HL-60/S4 (cell line): Measurements from ENCODE around the gene DCAF10.
"Not testable (repeated sequence)": the region's sequence is repeated elsewhere in the genome, so short reads cannot be mapped to it uniquely, and the experiment has no call there.

Experiments used
- in situ Hi-C: fragments of 300-500 bp; cut with MboI; formaldehyde crosslinking; loops from 2 replicates; pipeline ENCODE4 v1.14.3; 2022; ENCODE audit warnings: low sequenced_read_pairs

Gene DCAF10

DNA sequence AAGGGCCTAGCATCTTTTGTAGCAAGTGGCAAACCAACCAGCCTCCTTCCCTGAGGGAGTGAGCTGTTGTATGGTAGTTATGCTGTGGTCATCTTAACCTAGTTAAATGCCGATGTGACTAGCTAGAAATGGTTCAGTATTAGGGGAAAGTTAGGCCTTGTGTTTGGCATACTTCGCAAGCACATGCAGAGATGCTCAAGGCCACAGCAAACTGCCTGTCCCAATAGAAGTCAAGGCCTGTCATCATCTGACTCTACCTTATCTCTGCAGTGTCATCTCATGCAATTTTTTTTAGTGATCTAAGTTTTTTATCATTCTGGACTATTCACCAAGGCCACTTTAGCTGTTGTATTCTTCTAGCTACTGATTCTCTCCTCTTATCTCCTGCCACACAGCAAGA is 10.5 kb upstream of the DCAF10 start:
- in situ Hi-C loops: no loop called here

DNA sequence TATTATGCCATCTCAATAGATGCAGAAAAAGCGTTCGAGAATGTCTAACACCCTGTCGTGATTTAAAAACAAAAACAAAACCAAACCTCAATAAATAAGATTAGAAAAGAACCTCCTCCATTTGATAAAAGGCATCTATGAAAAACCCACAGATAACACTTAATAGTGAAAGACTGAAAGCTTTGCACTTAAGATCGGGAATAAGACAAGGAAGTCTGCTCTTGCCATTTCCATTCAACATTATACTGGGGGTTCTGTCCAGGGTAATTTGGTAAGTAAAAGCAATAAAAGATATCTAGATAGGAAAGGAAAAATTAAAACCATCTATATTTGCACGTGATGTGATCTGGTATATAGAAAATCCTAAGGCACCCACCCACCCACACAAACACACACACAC is 8.5 kb upstream of the DCAF10 start:
- in situ Hi-C loops: no loop called here

DNA sequence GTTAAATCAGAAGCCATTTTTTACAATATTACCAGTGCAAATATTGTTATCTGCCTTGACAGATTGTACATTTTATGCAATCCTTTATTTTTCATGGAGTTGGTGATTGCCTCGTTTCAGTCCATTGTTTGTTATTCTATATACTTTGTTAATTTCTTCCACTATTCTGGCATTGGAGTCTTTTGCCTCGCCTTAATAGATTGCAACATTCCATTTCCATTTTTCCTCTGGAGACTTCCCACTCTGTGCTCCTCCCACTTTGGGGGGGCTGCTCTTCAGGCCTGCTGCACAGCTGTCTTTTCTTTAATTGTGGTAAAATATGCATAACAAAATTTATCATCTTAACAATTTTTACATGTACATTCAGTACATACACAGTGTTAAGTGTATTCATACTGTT is 4.4 kb upstream of the DCAF10 start:
- in situ Hi-C loops: no loop called here

DNA sequence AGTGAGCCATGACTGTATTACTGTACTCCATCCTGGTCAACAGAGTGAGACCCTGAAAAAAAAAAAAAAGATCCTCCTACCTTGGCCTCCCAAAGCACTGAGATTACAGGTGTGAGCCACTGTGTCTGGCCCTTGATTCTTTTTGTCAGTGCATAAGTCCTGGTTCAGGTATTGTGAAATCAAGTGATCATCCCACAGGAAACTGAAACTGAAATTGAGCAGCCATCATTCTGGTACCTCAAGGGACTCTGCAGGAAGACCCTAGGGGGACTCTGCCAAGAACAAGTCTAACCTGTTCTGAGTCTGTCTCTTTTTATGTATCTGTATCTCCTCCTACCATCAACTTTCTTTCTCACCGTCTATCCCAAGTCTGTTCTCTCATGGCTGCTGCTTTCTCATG is 1.9 kb upstream of the DCAF10 start:
- in situ Hi-C loops: no loop called here

DNA sequence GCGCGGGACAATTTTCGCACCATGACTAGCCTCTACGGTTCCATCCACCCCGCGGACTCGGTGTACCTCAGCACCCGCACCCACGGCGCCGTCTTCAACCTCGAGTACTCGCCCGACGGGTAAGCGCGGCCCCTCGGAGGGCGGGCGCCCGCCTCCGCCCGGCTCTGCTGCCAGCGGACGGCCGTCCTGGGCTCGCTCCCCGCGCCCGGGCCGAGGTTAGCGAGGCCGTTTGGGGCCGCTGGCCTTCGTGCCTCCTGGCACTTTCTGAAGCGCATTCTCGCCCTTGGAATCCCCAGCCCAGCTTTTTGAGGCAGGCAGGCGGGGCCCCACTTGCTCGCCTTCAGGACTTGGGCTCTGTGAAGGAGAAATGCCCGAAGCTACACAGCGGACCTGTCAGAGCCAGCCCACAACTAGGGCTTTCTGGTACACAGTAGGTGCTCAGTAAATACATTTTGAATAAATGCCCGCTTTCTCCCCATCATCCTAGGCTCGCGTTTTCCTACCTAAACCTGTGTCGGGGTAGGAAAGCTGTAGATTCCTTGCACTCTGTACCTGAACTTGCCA is 772 bp downstream of the DCAF10 start:
- in situ Hi-C loops: no loop called here

DNA sequence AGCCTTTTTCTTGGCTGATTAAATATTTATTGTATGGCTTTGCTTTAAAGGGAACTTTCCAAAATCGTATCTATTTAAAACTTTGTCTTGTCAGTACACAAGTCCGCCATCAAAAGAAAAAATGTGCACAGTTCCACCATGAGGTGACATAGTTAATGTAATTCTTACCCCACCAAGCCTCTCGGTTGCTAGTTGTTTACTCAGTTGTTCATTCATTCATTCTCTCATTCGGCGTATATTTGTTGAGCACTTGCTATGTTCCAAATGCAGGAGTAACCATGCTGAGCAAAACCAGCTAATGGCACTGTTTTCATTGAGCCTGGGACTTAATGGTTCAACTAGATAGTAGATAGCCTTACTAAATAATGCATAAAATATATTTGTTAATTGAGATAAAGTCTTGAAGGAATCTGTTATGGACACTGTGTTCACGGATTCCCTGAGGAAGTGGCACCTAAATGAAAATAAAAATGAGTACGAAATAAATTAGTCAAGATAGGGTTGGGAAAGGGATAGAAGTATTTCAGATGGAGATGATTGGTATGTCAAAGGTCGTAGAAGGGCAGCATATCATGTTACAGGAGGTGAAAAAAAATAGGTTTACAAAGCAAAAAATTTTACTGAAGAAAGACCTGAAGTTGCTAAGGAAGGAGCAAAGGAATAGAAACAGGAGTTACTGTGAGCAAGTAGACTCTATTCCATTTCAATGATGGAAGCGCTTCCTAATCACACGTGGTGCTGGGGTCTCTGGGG is 1.5 kb downstream of the DCAF10 start:
- in situ Hi-C loops: no loop called here

DNA sequence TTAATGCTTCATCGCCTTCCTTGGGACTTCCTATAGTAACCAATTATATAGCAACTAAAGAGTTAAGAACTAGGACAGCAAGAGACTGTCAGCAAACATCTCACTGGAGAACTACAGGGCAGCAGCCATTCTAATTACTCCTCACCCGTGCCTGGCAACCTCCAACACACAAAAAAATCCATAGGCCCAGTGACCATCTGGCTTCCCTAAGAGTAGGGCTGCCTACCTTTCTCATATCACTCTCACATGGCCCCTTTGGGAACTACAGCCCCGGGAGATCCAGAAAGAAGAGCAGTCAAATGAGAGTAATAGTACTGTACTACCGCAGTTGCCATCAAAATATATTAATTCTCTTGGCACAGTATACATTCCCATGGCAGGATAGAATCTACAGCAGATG is 5.7 kb downstream of the DCAF10 start:
- in situ Hi-C loops: no loop called here

DNA sequence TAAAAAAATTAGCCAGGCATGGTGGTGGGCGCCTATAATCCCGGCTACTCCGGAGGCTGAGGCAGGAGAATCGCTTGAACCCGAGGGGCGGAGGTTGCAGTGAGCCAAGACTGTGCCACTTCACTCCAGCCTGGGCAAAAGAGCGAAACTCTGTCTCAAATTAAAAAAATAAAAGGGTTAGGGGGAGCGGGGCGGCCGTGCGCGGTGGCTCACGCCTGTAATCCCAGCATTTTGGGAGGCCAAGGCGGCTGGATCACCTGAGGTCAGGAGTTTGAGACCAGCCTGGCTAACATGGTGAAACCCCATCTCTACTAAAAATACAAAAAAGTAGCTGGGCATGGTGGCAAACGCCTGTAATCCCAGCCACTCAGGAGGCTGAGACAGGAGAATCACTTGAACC is 9.1 kb downstream of the DCAF10 start:
- in situ Hi-C loops: loop anchor here (10.0 kb wide), 1 partner anchor 55 kb away; the partner anchor contains the start of gene TRMT10B

DNA sequence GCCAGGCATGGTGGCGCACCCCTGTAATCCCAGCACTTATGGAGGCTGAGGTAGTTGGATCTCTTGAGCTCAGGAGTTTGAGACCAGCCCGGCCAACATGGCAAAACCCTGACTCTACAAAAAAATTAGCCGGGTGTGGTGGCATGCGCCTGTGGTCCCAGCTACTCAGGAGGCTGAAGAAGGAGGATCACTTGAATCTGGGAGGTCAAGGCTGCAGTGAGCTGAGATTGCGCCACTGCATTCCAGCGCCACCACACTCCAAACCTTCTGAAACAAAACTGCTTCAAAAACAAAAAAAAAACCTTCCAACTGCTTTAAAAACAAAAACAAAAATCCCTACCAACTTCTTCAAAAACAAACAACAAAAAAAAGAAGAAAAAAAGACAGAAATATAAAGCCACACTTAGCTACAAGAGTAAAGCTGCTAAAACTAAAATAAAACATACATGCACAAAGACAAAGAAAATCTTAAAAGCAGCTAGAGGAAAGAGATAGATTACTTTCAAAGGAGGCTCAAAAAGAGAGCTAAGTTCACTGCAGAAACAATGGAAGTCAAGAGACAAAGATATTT is 11.4 kb downstream of the DCAF10 start:
- in situ Hi-C loops: loop anchor here (10.0 kb wide), 1 partner anchor 57 kb away; the partner anchor contains the start of gene TRMT10B

DNA sequence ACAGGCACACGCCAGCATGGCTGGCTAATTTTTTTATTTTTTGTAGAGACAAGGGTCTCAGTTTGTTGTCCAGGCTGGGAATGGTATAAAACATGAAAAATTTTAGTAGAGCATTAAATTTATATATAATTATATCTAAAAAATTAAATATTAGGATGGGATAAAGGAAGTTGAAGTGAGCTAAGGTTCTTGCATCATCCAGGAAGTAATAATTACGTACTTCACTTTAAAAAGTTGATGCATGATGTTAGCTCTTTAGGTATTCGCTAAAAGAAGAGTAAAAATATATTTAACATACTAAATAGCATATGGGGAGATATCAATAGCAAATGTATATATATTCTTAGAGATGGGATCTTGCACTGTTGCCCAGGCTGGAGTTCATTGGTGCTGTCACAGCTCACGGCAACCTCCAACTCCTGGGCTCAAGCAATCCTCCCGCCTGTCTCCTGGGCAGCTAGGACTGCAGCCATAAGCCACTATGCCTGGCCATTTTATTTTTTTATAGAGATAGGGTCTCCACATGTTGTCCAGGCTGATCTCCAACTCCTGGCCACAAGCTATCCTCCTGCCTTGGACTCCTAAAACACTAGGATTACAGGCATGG is 12.3 kb downstream of the DCAF10 start:
- in situ Hi-C loops: loop anchor here (10.0 kb wide), 1 partner anchor 58 kb away; the partner anchor contains the start of gene TRMT10B

DNA sequence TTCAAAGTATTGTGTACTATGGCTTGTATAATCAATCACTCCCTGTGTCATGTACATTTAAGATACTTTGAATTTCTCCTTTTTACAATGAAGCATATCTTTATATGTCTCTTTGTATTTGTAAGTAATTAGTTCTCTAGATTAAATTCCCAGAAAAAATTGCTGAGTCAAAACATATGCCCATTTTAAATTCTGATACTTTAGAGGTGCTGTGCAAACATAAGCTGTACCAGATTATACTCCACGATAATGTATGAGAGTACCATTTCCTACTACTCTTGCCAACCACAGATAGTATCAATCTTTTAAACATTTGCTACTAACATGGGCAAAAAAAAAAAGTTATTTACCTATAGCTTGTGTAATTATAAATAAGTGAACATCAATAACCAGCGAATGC is 18.3 kb downstream of the DCAF10 start:
- in situ Hi-C loops: loop anchor here (10.0 kb wide), 1 partner anchor 64 kb away; the partner anchor contains the start of gene TRMT10B

DNA sequence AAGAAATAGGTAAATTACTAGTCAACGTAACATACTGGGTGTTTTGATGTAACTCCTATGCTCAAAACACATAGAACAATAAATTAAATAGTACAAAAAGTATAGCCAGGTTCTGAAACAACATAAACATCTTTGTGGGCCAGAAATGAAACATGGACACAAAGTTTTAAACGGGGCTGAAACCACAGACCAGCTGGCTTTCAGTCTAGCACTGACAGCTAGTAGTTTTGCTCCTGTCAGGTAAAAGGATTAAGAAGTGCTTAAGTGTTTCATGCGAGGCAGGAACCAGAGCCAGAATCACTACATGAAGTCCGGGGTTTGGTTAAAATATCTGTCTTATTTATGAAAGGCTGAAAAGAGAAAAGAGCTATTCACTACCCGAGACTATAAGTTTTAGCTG is 19.5 kb downstream of the DCAF10 start:
- in situ Hi-C loops: no loop called here

DNA sequence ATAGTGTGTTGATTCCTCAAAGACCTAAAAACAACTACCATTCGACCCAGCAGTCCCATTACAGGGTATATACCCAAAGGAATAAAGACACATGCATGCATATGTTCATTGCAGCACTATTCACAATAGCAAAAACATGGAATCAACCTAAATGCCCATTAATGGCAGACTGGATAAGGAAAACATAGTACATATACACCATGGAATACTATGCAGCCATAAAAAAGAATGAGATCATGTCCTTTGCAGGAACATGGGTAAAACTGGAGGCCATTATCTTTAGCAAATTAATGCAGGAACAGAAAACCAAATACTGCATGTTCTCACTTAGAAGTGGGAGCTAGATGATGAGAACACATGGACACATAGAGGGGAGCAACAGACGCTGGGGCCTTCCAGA is 24.6 kb downstream of the DCAF10 start:
- in situ Hi-C loops: not testable (repeated sequence)

DNA sequence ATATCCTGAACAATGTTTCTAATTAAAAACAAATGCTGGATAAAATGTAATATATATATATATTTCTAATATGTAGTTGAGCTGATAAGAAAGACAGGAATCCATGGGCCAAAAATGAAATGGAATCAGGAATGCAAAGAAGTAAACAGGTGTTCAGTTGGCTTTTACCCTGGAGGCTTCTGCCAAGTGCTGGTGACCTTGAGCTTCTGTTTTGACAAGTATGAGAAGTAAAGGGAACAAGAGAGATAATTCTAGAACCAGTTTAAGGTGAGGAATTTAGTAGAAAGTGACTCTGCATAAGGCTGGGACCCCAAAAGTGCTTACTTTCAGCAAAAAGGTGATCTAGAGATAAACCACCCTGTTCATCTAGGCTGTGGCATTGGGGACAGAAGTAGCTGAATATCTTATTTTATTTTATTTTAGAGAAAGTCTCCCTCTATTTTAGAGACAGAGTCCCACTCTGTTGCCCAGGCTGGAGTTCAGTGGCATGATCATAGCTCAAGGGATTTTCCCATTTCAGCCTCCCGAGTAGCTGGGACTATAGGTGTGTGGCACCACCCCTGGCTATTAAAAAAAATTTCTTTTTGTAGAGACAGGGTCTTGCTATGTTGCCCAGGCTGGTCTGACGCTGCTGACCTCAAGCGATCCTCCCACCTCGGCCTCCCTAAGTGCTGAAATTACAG is 27.0 kb downstream of the DCAF10 start:
- in situ Hi-C loops: no loop called here

DNA sequence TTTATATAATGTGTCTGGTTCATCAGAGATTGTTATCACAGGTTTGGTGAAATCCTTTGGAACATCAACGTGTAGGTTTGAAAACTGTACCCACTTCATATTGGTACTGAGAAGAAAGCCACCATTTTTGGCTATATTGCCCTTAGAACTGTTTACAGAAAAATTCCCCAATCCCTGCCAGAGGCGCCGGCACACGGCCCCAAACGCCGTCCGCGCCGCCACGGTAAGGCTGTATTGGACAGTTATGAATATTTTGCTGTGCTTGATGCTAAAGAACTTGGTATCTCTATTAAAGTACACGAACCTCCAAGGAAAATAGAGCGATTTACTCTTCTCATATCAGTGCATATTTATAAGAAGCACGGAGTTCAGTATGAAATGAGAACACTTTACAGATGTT is 35.2 kb downstream of the DCAF10 start:
- in situ Hi-C loops: no loop called here

DNA sequence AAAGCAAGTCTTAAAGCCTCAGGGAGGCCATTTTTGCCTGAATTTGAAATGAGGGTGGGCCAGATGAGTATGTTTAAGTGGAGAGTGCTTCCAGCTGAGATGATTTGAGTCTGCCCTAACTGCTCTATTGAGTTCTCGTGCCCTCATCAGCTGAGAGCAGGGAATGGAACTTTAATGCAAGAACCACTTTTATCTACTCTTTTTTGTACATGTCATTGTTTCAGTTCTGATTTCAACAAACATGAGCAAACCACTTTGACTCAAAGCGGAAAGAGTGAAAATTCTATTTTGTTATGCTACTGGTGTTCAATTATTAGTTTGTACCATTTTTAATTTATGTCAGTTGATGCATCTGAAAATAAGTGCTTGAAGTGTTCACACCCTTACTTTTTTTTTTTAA is 35.8 kb downstream of the DCAF10 start:
- in situ Hi-C loops: no loop called here

DNA sequence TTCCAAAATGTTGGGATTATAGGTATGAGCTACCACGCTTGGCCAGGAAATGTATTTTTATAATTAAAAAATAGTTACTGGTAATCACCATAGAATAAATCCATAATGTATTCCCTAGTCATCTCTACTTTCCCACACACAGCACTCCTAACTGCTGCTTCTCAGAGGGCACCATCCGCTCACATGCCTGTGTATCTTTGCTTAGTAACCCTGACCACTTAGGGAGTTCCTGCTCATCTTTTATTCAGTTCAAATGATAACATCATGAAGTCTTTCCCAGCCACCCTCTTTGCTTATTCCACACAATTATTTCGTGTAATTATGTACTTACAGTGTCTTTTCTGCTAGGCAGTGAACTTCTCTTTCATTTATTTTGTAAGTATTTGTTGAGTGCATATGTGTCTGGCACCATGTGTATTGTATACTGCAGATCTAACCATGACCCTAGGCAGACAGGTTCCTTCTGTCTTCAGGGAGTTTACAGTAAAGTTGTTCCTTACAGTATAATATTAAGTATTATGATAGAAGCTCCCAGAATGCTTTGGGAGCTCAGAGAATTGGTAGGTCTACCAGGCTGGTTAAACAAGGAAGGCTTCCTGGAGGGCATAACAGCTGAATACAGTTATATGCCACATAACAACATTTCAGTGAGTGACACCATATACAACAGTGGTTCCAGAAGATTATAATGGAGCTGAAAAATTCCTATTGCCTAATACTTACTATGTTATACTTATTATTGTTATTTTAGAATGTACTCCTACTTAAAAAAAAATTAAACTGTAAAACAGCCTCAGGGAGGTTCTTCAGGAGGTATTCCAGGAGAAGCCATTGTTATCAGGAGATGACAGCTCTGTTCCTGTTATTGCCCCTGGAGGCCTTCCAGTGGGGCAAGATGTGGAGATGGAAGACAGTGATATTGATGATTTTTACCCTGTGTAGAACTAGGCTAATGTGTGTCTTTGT is 39.2 kb downstream of the DCAF10 start:
- in situ Hi-C loops: no loop called here

DNA sequence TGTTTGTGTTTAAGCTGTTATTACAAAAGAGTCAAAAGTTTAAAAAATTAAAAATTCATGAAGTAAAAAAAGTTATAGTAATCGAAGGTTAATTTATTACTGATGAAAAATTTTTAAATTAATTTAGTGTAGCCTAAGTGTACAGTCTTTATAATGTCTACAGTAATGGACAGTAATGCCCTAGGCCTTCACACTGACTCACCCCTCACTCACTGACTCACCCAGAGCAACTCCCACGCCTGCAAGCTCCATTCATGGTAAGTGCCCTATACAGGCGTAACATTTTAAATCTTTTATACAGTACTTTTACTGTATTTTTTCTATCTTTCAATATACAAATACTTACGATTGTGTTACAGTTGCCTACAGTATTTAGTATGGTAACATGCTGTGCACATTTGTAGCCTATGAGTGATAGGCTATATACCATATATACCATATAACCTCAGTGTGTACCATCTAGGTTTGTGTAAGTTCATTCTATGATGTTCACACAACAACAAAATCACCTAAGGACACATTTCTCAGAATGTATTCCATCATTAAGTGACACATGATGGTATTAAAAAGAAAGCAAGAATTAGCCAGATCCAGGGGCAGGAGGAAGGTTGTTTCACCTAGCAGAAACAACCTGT is 40.1 kb downstream of the DCAF10 start:
- in situ Hi-C loops: no loop called here

DNA sequence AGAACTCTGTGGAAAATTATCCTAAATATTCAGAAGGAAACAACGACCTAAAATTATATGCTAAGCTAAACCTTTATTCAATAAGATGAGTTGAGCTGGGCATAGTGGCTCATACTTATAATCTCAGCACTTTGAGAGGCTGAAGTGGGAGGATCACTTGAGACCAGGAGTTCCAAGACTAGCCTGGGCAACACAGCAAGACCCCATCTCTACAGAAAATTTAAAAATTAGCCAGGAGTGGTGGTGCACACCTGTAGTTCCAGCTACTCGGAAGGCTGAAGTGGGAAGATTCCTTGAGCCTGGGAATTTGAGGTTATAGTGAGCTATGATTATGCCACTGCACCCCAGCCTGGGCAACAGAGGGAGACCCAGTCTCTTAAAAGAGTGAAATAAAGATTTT is 51.6 kb downstream of the DCAF10 start:
- in situ Hi-C loops: loop anchor here (25.0 kb wide), 1 partner anchor 365 kb away; the partner anchor contains the start of gene POLR1E
